GM18511 (cell line): ENCODE results near the gene MYO5B.

Experiments
- ATAC-seq: cut with Tn5 transposase; IDR thresholded peaks from one replicate; pipeline ENCODE4 v1.9.1; 2021; ENCODE audit warnings: mild to moderate bottlenecking, moderate library complexity; ENCODE audit not compliant: unreplicated experiment

The MYO5B gene

DNA sequence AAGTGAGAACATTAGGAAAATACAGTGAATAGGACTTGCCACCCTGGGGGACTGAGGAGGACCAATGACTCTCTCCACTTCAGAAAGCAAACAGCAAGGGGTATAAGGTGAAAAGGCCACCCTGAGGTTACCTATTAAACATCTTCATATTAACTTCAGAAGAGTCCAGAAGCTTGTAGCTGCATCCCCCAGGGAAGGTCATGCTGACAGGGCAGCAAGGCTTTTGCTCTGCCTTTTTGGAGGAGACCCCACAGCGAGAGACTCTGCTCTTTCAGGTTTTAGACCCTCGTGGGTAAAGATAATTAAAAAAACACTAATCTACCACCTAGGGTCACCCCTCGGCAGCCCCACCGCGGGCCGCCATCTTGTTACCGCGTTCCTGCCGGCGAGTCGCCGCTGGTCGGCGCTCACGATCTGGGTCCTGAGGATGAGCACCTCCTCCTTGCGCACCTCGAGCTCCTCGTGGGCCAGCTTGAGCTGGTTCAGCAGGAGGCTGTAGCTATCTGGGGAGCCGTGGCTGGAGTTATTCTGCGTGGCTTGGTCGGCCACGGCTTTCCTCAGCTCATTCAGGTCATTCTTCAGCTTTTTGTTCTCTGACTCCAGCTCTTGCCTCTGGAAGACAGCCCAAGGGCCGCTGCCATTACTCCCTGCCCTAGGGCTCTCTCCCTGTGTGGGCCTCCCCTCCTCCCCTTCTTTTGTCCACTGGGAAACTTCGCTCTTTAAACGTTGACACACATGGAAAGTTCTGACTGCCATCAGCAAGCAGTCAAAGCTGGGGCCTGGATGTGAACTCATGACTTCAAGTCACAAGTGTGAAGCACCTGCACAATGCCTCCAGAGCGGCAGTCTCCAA is 331.0 kb downstream of the MYO5B start:
- no peak for ATAC-seq

DNA sequence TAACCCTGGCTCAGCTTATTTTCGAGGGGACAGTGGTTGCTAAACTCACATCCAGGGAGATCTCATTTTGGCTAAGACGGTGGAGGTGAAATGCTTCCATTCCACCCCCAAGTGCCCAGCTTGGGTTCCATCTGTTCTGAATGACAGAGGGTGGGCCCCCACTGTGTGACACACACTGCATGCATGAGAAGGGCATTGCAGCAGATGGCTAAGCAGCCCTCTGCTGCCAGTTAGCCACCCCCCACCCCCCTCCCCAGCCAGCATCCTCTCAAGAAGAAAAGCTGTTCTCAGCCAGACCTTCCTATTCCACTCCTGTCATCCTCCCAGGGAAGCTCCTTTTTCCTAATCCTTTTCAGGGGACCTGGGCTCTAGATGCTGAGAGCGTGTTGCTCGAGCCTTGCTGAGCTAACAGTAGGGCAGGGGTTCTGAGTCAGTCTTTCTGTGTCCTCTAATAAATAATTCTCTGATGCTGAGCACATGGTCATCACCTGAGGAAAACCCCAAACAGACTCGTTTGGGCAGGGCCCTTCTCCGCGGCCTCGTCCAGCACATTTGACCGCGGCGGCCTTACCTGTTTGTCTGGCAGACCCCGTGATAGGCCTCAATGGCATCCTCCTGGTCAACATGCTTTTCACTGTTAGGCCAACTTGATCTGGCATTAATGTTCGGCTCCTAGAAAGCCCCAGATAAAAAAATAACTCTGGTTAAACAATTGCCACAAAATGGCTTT is 332.1 kb downstream of the MYO5B start:
- no peak for ATAC-seq

DNA sequence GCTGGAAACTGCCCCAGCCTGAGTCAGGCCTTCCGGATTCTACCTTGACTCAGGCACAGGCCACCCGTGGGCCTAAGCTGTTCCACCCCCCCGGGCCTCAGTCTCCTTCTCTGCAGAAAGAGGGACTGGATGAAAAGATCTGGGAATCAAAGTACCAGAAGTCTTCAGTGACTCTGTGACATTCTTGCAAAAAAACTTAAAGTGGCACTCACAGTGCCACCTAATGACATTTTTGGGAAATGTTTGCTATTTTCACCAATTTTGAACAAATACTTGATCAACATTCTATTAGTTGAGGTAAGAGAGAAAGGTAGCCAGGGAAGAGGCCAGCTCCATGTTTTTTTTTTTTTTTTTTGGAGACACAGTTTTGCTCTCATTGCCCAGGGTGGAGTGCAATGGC is 333.3 kb downstream of the MYO5B start:
- ATAC-seq = no peak

GRCh38 chr18:49859725-49860124 is 335.2 kb downstream of the MYO5B start:
- ATAC-seq = no peak

DNA sequence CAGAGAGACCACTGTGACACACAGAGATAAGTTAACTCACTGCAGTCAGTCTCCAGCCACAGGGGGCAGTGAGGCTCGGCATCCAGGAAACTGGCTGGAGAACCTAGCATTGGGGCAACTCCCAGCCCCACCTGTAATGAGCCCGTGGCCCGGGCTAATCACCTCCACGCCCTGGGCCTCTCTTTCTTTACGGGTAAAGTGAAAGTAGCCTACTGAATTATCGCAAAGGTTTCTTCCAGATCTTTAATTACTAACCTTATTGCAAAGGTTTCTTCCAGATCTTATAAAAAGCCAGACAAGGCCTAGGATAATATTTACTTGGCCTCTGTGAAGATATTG is 336.0 kb downstream of the MYO5B start:
- ATAC-seq = no peak

DNA sequence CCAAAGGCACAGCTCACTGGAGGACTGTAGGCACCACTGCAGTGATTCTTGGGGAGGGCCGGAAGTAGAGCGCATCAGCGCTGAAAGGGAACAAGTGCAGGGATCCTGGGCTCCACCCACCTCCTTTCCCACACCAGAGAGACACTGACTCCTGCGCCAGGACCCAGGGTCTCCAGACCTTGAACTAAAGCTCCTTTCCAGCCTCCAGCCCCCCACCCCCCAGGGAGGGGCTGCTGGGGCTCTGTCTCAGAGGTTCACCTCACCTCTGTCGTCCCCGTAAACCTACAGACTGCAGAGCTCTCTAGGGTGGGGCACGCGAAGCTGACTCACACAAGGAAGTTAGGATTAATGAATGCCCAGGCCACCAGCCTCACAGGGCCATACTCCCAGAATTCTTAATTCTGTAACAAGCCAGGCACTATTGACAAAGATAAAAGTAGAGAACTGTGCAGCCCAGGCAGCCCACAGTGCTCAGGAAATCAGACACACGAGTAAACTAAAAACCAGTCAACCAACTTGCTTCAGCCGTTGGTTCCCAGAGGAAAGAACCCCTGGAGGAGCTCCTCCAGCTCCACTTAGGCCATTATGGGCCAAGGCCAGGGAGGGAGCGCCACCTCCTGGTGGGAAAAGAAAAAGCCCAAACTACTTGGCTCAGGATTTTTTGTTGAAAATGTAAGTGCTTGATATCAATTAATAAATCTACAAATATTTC is 336.5 kb downstream of the MYO5B start:
- no peak for ATAC-seq

GRCh38 chr18:49857708-49858107 is 337.2 kb downstream of the MYO5B start:
- no peak for ATAC-seq

DNA sequence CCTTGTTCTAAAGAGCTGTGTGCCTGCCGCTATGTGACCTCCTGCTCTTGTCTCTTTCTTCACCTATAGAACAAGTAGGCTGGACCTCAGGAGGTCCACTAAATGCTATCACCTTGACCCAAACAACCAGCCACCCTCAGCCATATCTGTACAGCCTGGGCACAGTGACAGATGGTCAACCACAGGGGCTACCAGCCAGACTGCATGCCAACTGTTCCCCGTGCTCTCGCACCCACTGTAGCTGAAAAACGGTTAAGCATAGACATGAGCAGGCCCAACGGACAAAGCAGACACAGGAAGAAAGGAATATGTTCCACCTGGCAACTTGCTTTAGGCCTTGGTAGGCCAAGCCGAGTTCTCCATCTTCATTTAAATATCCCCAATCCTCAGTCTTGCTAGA is 338.5 kb downstream of the MYO5B start:
- no peak for ATAC-seq

- no peak for ATAC-seq
Measured at GRCh38 chr18:49855711-49856415, 339.1 kb downstream of the MYO5B start.

GRCh38 chr18:49854681-49855080 is 340.3 kb downstream of the MYO5B start:
- ATAC-seq = no peak

DNA sequence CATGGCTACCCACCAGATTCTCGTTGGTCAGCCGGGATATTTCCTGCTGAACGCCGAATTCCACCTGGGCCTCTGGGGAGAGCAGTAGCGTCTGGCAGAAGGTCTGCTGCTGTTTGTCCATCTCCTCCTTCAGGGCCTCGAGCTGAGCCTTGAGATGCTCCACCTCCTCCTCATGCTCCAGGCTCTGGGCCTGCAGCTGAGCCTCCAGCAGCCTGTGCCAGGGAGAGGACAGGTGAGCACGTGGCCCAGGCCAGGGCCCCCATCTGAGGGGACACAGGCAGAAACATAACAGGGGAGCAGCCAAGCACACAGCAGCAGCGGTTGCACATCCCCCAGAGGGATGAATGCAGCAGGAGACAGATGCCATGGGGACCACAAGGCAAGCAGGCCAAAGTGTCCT is 341.5 kb downstream of the MYO5B start:
- no peak for ATAC-seq

DNA sequence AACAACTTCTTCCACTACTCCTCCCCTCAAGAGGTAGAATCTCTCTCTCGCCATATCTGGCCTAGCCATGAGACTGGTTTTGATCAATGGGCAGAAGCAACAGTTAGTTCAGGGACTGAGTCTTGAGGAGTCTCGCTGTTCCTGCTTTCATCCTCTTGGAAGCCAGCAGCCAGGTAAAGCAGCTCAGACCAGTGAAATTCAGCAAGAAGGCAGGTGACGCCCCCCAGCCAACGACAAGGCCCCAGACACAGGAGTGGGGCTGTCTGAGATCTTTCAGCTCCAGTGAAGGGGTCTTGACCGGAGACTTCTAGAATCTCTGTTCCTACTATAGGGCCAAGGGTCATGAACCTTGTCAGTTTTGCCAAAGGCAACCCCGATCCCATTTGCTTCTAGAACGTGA is 341.9 kb downstream of the MYO5B start:
- no peak for ATAC-seq

DNA sequence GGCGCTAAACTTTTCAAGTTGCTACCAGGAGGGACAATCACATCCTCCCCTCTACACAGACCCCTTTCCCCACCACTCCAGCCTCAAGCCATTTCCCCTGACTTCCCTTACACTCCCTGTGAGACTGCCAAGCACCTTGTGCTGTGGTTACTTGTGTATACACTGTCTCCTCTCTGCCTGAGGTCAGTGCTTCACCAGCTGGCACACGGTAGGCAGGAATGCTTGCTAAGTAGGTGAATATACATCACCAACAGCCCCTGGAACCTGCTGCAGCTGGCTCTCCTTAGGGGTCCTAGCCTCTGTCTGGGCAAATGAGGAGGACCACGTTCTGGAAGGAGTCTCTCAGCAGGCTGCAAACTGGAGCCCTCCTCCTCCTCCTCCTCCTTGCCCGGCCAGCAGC is 343.3 kb downstream of the MYO5B start:
- no peak for ATAC-seq

DNA sequence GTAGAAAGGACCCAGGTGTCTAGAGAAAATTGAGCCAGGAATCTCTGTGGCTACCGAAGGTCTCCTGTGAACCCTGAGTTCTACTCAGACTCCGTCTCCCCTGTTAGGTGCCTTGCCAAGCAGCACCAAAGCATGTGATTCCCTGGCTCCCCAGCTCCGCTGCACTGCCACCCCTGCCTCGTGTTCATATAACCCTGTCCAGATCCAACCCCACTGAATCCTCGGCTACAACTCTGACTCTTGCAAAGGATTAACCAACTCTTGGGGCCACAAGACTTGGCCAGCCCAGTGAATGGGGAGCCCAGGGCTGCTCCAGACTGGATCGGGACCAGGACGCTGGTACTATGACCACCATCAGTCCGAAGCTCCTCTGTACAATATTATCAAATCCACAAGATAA is 344.3 kb downstream of the MYO5B start:
- ATAC-seq = no peak

GRCh38 chr18:49849331-49850217 is 345.4 kb downstream of the MYO5B start:
- ATAC-seq = no peak

- no peak for ATAC-seq
Measured at GRCh38 chr18:49848115-49848514, 346.8 kb downstream of the MYO5B start.

GRCh38 chr18:49847524-49847923 is 347.4 kb downstream of the MYO5B start:
- no peak for ATAC-seq

GRCh38 chr18:49846718-49847470 is 348.1 kb downstream of the MYO5B start:
- no peak for ATAC-seq

GRCh38 chr18:49846361-49846662 is 348.6 kb downstream of the MYO5B start:
- ATAC-seq = no peak
